Esophagus squamous epithelium (tissue), 4 donors: ENCODE results near the gene MCM5.

Experiments
- CTCF ChIP-seq, 6 experiments: fragments of 450-650 bp in 4 of 6; fragments of 200-600 bp in 2 of 6; sonication (generic) in 2 of 6; IDR thresholded peaks; one replicate each; pipeline ENCODE4 v1.5.1; 2016 to 2019; ENCODE audit warnings: antibody characterized with exemption in 6 of 6, mild to moderate bottlenecking in 4 of 6, moderate library complexity in 4 of 6
- POLR2A ChIP-seq, 4 donors: fragments of 450-650 bp; IDR thresholded peaks; one replicate each; pipeline ENCODE4 v1.6.1; 2017; ENCODE audit warnings: antibody characterized with exemption in 4 of 4, mild to moderate bottlenecking in 4 of 4, moderate library complexity in 3 of 4

- TF ChIP-seq CTCF (IDR thresholded peaks at IDR 0.05) (no peak), POLR2A (IDR thresholded peaks at IDR 0.05) (no peak)
Observed at GRCh38 chr22:35400501-35400790, 506 bp downstream of the MCM5 start.
